ENCODE data around the gene UGT1A3.

Gene UGT1A3

DNA sequence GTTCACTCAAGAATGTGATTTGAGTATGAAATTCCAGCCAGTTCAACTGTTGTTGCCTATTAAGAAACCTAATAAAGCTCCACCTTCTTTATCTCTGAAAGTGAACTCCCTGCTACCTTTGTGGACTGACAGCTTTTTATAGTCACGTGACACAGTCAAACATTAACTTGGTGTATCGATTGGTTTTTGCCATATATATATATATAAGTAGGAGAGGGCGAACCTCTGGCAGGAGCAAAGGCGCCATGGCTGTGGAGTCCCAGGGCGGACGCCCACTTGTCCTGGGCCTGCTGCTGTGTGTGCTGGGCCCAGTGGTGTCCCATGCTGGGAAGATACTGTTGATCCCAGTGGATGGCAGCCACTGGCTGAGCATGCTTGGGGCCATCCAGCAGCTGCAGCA is 31.2 kb downstream of the UGT1A3 start, which contains the start of gene UGT1A1:
Gene UGT1A1 (plus strand): TSS at position 228 of the 400 bp plus-strand sequence. CDS start 18 bp downstream, at position 246.
- no peak for DNase-seq

DNA sequence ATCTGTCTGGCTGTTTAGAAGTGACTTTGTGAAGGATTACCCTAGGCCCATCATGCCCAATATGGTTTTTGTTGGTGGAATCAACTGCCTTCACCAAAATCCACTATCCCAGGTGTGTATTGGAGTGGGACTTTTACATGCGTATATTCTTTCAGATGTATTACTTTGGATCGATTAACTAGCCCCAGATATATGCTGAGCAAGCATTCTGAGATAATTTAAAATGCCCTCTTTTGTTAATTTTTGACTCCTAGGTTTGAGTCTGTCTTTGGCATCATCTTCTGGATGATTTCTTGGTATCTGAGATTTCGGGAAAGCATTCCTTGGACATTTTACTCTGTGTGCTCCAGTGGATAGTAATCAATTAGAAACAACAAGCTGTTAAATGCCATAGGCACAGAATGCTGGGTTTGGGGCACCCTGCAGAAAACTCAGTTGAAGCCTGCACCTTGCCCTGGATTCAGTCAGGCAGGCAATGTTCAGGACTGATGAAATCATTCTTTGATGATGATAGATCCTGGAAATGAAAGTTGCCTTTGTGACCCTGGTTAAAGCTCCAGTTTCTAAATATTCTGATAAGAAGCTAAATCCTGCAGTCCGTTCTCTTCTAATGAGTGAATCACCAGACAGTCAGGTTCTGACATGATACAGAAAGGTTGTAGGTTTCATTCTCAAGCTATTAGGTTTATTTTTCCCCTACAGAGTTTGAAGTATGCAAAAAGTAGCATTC is 32.4 kb downstream of the UGT1A3 start:
- DNase-seq, result no peak

- no peak for DNase-seq
Observed at GRCh38 chr2:233764264-233764663, 35.4 kb downstream of the UGT1A3 start.

GRCh38 chr2:233764761-233765160 is 35.9 kb downstream of the UGT1A3 start:
- no peak for DNase-seq

DNA sequence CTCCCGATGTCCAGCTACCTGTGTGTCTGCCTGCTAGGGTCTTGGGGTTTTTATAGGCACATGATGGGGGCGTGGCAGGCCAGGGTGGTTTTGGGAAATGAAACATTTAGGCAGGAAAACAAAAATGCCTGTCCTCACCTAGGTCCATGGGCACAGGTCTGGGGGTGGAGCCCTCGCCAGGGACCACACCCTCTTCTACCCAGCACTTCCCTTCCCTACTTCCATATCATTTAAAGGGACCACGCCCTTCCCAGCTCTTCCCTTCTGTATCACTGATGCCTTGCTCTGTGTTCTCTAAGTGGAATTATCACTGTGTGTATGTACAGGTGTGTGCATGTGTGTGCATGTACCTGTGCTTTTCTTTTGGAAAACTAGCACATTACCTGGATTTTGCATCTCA is 37.6 kb downstream of the UGT1A3 start:
- no peak for DNase-seq

DNA sequence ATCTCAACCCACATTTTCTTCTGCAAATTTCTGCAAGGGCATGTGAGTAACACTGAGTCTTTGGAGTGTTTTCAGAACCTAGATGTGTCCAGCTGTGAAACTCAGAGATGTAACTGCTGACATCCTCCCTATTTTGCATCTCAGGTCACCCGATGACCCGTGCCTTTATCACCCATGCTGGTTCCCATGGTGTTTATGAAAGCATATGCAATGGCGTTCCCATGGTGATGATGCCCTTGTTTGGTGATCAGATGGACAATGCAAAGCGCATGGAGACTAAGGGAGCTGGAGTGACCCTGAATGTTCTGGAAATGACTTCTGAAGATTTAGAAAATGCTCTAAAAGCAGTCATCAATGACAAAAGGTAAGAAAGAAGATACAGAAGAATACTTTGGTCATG is 39.2 kb downstream of the UGT1A3 start:
- DNase-seq, result no peak

- no peak for DNase-seq
Observed at GRCh38 chr2:233769260-233769659, 40.4 kb downstream of the UGT1A3 start.

- no peak for DNase-seq
Observed at GRCh38 chr2:233772153-233772552, 43.3 kb downstream of the UGT1A3 start.

- no peak for DNase-seq
Observed at GRCh38 chr2:233772583-233772982, 43.7 kb downstream of the UGT1A3 start.

- DNase-seq, result no peak
Observed at GRCh38 chr2:233773854-233774253, 45.0 kb downstream of the UGT1A3 start.

DNA sequence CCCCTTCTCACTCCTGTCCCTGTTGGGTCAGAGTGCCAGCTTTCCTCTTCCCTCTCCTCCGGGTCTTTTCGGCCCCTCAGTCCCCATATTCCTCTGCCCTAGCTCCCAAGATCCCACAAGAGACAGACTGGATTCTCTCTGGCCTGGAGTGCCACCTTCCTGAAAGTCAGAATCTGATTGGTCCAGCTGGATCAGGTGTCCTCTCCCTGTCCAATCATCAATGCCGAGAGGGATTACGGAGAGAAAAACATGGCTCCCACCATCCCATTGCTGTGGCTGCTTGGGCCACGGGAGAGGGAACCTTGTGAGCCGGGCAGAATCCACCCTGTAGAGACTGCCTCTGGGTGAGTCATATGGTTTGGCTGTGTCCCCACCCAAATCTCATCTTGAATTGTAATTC is 46.6 kb downstream of the UGT1A3 start:
- no peak for DNase-seq

DNA sequence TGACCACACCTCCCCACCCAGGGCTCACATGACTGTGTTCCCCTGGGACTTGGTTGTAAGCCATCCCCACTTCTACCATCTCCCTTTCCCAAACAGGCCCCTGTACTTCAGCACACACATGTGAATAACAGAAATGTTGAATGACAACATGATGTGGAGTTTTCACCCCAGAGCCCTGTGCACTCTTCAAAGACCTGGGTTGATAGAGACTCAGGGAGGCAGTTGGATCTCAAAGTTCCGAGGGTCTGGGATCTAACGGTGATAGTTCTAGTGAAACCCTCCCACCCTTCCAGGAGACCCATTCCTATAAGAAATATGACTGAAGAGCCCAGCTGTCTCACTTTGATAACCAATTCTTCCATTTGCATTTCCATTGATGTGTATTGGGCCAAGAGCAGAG is 49.2 kb downstream of the UGT1A3 start, which contains the start of gene MROH2A:
Gene MROH2A (plus strand): TSS at position 301 of the 400 bp plus-strand sequence. CDS start 1,029 bp downstream, outside the sequence.
- no peak for DNase-seq

- no peak for DNase-seq
Observed at GRCh38 chr2:233779722-233780121, 50.9 kb downstream of the UGT1A3 start.

DNA sequence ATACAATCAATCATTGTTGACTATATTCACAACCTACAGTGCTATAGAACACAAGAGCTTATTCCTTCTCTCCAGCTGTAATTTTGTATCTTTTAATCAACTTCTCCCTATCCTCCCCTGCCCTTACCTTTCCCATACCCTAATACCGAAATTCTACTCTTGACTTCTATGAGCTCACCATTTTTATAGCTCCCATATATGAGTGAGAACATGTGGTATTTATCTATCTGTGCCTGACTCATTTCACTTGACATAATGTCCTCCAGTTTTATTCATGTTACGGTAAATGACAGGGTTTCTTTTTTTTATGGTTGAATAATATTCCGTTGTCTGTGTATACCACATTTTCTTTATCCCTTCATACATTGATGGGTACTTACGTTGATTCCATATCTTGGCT is 51.9 kb downstream of the UGT1A3 start:
- DNase-seq, result no peak

GRCh38 chr2:233789554-233789953 is 60.7 kb downstream of the UGT1A3 start:
- no peak for DNase-seq

DNA sequence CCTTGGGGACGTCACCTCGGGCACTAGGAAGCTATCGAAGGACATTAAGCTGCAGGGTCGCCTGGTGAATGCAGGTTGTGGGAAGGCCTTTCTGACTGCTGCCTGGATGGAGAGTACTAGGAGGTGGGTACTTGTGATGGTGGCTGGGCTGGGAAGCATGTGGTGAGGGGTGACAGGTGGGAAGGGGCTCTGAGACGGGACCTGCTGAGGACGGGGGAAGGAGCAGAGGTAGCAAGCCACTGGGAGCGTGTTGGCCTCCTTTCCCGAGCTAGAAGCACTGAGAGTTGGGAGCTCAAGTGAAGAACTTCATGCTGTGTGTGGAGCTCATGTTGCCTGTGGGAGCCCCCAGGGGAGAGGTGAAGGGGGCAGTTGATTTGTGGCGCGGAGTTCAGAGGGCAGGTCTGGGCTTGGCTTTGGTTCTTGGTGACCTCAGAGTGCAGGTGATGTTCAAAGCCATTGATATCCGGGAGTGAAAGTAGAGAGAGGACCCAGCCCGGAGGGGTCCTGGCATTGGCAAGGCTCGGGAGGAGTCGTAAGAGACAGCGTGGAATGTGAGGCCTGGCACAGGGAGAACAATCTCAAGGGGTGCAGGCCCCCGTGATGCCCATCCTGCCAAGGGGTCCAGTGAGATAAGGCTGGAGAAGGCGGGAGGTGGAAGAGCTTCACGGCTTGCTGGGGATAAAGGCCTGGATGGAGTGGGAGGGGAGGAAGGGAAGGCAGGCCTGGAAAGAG is 62.5 kb downstream of the UGT1A3 start:
- no peak for DNase-seq

- DNase-seq, result no peak
Observed at GRCh38 chr2:233791883-233792329, 63.1 kb downstream of the UGT1A3 start.

- DNase-seq, result no peak
Observed at GRCh38 chr2:233792720-233793119, 63.9 kb downstream of the UGT1A3 start.

- no peak for DNase-seq
Observed at GRCh38 chr2:233793465-233794127, 64.8 kb downstream of the UGT1A3 start.

- DNase-seq, result no peak
Observed at GRCh38 chr2:233794128-233794658, 65.4 kb downstream of the UGT1A3 start.

GRCh38 chr2:233795735-233796171 is 66.9 kb downstream of the UGT1A3 start:
- DNase-seq, result no peak

- no peak for DNase-seq
Observed at GRCh38 chr2:233796254-233796653, 67.4 kb downstream of the UGT1A3 start.

Data from NCI-H1092 treated with DMSO at 0.1 percent for 48 hours (cell line).